HG02759 (cell line): ENCODE data around the gene YWHAG.
A peak's percentile ranks its signal among the peaks of the same experiment; 100 is the strongest.
"Not testable (repeated sequence)": the region's sequence is repeated elsewhere in the genome, so short reads cannot be mapped to it uniquely, and the experiment has no call there.

ENCODE experiments used
- ATAC-seq: cut with Tn5 transposase; IDR thresholded peaks from one replicate; pipeline ENCODE4 v1.9.1; 2021; ENCODE audit warnings: mild to moderate bottlenecking, moderate library complexity; ENCODE audit not compliant: unreplicated experiment

Gene YWHAG

GRCh38 chr7:76301000-76301399 lies 57.8 kb downstream of the YWHAG start:
- no peak for ATAC-seq

DNA sequence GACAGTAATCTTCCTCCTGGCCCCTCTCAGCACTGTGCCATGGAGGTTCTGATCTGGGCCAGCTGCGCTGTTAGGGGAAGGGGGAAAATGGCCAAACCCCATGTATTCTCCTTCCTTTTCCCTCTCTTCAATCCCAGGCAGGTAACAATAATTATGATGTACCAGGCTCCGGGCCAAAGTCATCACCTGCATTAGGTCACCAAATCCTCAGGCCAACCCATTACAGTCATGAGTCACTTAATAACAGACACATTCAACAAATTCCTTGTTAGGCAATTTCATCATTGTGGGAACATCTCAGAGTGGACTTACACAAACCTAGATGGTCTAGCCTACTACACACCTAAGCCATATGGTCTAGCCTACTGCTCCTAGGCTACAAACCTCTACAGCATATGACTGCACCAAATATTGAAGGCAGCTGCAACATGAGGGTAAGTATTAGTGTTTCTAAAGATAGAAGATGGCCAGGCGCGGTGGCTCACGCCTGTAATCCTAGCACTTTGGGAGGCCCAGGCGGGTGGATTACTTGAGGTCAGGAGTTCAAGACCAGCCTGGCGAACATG lies 58.5 kb downstream of the YWHAG start:
- no peak for ATAC-seq

DNA sequence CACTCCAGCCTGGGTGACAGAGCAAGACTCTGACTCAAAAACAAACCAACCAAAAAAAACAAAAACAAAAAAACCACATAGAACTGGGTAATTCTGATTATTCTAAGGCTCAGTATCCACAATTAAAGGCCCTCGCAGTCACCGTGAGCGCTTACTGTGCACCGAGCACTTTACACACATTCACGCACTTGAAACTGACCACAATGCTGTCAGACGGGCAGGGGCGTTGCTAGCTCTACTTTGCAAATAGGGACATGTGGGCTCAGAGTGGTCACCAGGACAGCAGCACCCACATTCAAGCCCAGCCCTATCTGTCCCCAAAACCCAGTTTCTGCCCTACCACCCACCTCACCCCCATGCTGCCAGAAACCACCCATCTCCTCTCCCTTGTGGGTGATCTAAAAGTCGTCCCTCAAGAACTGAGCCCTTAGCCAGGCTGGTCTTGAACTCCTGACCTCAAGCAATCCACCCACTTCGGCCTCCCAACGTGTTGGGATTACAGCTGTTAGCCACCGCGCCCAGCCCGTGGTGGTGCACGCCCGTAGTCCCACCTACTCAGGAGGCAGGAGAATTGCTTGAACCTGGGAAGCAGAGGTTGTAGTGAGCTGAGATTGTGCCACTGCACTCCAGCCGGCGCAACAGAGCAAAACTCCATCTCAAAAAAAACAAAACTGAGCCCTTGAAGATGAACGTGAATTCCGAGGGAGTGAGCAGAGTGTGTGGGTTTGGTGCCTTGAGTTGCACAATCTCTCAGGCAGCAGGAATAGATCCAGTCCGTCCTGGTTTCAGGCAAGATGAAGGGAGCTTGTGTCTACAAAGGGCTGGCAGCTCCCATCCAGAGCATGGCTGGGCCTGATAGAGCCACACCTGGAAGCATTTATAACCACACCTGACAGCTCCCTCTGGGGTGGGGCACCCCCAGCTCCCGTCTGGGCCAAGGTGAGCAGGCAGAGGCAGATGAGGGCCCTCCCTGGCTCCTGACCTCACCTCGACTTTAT lies 61.7 kb downstream of the YWHAG start:
- no peak for ATAC-seq

DNA sequence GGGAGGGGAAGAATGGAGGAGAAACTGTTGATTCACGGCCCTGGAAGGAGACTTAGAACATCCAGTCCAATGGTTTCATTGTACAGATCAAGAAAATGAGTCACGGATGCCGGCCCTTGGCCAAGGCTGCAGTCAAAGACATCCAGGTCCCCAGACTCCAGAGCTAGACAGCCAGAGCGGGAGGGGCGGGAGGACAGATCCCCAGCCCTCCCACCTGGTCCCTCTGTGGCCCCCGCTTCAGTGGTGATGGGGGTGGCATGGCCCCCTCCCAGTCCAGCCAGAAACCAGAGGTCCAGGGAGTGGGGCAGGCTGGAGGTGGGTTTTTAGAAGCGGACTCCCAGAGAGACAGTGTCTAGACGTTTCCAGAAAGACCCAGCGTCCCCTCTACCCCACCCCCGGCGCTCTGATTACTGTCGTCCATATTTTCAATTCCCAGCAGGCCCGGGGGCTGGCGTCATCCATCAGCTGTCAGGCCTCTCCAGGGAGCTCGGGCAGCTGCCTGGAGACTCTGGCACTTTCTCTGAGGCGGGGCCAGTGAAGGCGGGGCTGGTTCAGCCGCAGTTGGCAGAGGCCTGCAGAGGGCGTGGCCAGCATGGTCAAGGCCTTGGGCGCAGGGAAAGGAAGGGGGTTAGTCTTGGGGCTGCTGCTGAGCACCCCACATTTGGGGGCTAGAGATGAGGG lies 64.3 kb downstream of the YWHAG start:
- peak; percentile 36 for ATAC-seq

DNA sequence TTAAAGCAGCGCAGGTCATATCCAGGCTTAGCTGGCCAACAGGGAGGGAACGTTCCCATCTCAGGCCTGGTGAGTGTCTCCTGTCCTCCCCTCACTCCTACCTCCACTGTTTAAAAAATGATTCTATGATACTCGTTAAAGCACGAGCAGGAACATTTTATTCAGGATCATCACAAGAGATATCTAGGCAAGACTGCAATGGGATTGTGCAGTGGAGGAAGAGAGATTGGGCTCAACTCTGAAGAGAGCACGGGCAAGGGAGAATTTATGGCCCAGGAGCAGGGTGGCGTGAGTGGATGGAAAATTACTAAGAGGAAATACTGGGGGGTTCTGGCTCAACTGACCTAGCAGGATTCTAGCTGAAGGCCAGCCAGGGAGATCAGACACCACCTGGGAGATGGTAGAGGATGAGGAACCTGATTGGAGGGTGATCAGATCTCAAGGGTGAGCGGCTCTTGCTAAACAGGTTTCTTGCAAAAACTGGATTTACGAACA lies 65.3 kb downstream of the YWHAG start:
- ATAC-seq: no peak

DNA sequence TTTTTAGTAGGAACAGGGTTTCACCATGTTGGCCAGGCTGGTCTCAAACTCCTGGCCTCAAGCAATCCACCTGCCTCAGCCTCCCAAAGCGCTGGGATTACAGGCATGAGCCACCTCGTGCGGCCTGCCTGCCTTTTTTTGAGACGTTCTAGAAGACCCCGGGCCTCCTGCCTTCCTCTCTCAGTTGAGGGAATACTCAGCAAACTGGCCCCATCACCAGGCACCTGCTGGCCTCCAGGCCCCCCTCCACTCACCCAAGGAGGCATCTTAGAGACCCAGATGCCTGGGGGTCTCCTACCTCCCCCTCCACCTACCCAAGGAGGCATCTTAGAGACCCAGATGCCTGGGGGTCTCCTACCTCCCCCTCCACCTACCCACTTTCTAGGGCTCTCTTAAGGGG lies 65.9 kb downstream of the YWHAG start:
- not testable (repeated sequence) for ATAC-seq

DNA sequence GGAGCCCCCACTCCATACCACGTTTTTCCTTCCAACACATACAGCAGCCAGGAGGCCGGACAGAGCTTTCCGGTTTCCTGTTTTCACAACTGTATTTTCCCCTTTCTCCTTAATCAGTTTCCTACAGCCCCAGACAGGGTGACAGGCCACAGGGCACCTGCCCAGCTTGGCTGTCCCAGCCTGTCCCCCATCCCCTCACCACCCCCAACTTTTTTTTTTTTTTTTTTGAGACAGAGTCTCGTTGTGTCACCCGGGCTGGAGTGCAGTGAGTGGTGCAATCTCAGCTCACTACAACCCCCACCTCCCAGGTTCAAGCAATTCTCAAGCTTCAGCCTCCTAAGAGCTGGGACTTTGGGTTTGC lies 66.6 kb downstream of the YWHAG start:
- no peak for ATAC-seq

- ATAC-seq: peak; percentile 88
Observed at GRCh38 chr7:76291351-76292212, 67.2 kb downstream of the YWHAG start.

- not testable (repeated sequence) for ATAC-seq
Observed at GRCh38 chr7:76290847-76291350, 67.9 kb downstream of the YWHAG start.

DNA sequence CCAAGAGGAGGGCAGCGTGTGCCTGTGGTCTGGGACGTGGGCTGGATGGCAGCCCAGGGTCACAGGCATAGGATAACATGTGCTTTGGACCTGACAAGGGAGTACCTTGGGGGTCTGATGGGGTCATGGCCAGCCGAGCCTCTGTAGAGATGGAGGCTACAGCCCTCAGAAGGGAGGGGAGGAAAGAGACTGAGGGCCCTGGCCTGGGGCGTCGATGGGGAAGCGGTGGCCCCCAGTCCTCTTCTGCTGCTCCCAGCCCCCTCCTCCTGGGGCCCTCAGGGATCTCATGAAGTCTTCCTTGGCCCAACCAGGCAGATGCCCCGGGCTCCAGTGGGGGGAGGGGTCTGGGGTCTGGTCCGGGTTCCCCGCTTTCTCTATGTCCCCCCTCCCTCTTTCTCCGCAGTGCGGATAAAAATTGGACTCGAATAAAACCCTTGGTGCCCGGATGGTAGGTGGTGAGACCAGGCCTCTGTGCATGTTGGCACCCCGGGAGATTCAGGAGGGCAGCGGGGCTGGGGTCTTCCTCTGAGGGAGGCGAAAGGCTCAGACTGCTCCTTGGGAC lies 71.9 kb downstream of the YWHAG start:
- no peak for ATAC-seq

DNA sequence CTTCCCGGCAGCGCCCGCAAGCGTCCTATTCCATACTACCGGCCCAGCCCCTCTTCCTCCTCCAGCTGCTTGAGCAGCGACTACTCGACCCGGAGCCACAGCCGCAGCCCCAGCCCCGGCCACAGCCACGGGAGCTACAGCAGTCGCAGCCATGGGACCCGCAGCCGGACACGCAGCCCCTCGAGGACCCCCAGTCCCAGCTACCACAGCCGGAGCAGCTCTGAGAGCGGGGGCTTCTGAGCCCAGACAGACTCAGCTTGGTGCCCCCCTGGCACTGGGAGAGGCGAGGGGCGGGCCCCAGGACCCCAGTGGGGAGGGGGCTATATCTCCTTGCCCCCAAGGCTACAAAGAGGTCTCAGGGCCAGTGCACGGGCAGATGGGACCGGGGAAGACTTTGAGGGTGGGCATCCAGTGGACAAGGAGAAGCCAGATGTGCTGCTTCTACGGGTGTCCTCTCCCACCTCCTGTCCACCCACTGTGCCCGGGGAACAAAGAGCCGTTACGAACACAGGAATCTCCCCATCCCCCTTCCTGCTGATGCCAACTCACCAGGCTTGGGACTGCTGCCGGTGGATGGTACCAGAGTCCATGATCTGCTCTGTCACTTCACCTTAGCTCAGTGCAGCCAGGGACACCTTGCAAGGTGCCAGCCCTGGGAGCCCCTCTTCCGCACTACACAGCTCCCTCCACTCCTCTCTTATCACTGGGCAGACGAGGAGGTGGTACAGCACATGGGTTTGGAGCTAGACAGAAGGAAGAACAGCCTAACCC lies 73.0 kb downstream of the YWHAG start:
- ATAC-seq: no peak

DNA sequence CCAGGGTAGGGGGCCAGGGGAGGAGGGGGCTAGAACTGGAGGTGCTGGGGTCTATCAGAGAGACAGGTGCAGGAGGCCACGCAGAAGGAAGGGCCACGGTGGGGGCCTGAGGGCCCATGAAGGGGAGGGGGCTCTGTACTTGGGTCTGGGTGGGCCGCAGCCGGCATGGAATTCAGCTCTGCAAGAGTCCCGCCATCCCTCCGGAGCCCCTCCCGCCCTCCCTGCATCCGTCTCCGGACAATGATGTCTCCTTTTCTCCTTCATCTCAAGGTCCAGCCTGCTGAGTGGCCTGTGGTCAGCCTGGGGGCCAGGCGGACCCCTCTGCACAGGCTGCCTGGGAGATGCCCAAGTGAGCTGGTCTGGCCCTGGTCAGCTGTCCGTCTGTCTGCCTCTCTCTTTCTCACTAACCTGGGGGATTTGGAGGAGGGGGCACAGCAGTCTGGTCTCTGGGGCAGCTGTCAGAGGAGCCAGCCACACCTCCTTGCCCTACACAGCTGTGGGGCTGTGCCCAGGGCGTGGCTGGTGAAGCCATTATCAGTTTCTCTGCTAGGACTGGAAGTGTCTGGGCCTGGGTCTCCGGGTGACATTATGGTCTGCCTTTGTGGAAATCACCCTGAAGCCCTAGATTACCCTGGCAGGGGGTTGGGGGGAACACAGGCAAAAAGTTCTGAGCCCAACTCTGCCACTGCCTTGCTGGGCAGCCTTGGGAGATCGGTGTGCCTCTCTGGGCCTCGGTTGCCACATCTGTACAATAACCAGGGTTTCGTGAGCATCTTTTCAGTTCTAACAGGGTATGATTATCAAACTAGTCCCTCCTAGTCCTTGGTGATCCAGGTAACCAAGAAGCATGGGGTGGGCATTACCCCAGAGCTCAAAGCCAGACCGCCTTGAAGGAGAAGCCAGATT lies 75.3 kb downstream of the YWHAG start:
- no peak for ATAC-seq

GRCh38 chr7:76282344-76283253 lies 76.2 kb downstream of the YWHAG start:
- ATAC-seq: no peak

- no peak for ATAC-seq
Observed at GRCh38 chr7:76281706-76282343, 77.0 kb downstream of the YWHAG start.

- ATAC-seq: no peak
Observed at GRCh38 chr7:76281006-76281705, 77.6 kb downstream of the YWHAG start.

DNA sequence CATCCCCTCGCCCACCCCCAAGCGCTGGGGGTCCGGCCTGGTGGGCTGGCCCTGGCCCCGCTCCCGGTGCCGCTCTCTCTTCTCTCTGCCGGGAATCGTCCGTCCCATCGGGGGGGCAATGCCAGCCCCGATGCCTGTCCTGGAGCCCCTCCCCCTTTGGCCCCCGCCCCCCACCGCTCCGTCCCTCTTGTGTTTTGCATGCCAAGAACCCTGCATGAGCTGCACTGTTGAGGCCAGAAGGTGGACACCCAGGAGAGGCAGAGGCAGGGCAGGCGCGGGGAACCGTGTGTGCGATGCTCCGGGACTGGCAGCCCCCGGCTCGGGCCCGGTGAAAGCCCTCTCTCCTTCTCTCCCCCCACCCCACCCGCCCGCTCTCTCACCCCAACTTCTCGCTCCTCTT lies 78.4 kb downstream of the YWHAG start:
- ATAC-seq: no peak
